ENCODE measurements around the gene LTB. TPM values are rescaled to one million over a fixed set of nuclear protein-coding genes. Genes with fewer than 3 reads are reported as not detected.

LTB gene
- total and polyA plus RNA-seq, 2 donors (not counting 3 experiments of a cell fraction or from before 2014, with no cell fraction given) = 1.2 to 2.1 TPM

GRCh38 chr6:31617010-31617409, 34.8 kb upstream of the LTB start:
- CTCF ChIA-PET = interaction anchor here (1.5 to 2.5 kb wide), 2 partner anchors 18 to 70 kb away, joined by 4 to 8 read pairs; partner anchors contain the start of gene NFKBIL1
- Histone ChIP-seq H3K4me3 (replicated peaks in 1 of 3; ENCODE audit: insufficient read depth in 1 of 3, low read depth in 1 of 3, low read length in 3 of 3) (no peak overlapping the region), H3K27ac (ENCODE audit: insufficient read depth, low read depth, low read length) (no peak overlapping the region), H2AFZ (ENCODE audit: low read depth, low read length) (no peak overlapping the region), H3K9ac (replicated peaks; ENCODE audit: extremely low read depth, insufficient read depth, low read length) (no peak overlapping the region), H3K36me3 (ENCODE audit: control insufficient read depth in 2 of 2, extremely low read depth in 1 of 2, insufficient read depth in 2 of 2, low read length in 2 of 2) (no peaks in the 10 kb centered on the region), H3K4me2 (ENCODE audit: insufficient read depth, low read length) (no peak overlapping the region), H3K27me3 (ENCODE audit: control insufficient read depth in 2 of 2, insufficient read depth in 2 of 2, low read length in 2 of 2) (peaks cover 0 to 3% of the 10 kb centered on the region in 2 experiments), H3K9me3 (replicated peaks; ENCODE audit: control insufficient read depth, insufficient read depth, low read length) (no peaks in the 10 kb centered on the region), H3K79me2 (ENCODE audit: control insufficient read depth, insufficient read depth, low read length) (peaks cover 14% of the 10 kb centered on the region), H3K9me1 (replicated peaks; ENCODE audit: control insufficient read depth, extremely low read depth, insufficient read depth, low read length) (no peaks in the 10 kb centered on the region), H3K4me1 (ENCODE audit: control insufficient read depth, extremely low read depth, insufficient read depth, low read length) (peaks cover 4% of the 10 kb centered on the region), H4K20me1 (replicated peaks; ENCODE audit: control insufficient read depth, extremely low read depth, insufficient read depth, low read length) (no peaks in the 10 kb centered on the region)
- intact Hi-C loops (cut with micrococcal nuclease) (no loop called here), dilution Hi-C loops (cut with MboI; ENCODE audit: extremely low pct_ligation_motif_present, low sequenced_read_pairs) (no loop called here)
- no peak for DNase-seq (ENCODE audit: low read depth, low spot score)
- no peak for TF ChIP-seq JUN (IDR thresholded peaks at IDR 0.05; ENCODE audit: borderline replicate concordance, insufficient read depth, insufficient read length, low read depth)
- TF ChIP-seq CTCF (IDR thresholded peaks at IDR 0.05; ENCODE audit: extremely low read depth in 1 of 2, insufficient read depth in 1 of 2, low read depth in 1 of 2, low read length in 2 of 2) = no peak
- no peak for TF ChIP-seq MAX (IDR thresholded peaks at IDR 0.05; ENCODE audit: insufficient read depth, insufficient read length)
- TF ChIP-seq POLR2AphosphoS5 (IDR thresholded peaks at IDR 0.05; ENCODE audit: insufficient read depth, low read depth, low read length) = no peak
- no peak for TF ChIP-seq FOS (IDR thresholded peaks at IDR 0.05; ENCODE audit: borderline replicate concordance, insufficient read depth, low read length)
- TF ChIP-seq EZH2 (IDR thresholded peaks at IDR 0.05; ENCODE audit: borderline replicate concordance, low read depth, low read length, severe bottlenecking) = no peak
- TF ChIP-seq MYC (IDR thresholded peaks at IDR 0.05; ENCODE audit: low read depth, low read length) = no peak
- no peak for TF ChIP-seq GATA2 (IDR thresholded peaks at IDR 0.05; ENCODE audit: insufficient read depth, insufficient read length, low read depth, low read length)
- no peak for TF ChIP-seq POLR2A (IDR thresholded peaks at IDR 0.05; ENCODE audit: low read depth, low read length)
- FAIRE-seq = no peak
- no TSS peak for BruUV-seq (replicated peaks)
- POLR2A ChIA-PET = no interaction called here
